ENCODE data around the gene ATP9A.

DNA sequence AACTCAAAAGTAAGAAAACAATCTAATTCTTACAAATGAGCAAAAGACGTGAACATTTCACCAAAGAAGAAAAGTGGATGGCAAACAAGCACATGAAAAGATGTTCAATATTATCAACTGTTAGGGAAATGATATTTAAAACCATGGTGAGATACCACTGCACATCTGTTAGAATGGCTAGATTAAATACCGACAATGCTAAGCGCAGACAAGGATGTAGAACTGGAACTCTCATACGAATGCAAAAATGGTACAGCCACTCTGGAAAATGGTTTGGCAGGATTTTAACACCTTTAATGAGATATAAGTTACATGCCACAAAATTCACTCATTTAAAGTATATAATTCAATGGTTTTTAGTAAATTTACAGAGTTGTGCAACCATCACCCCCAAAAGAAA, 181.0 kb downstream of the ATP9A start:
- TF ChIP-seq POLR2AphosphoS5 (IDR thresholded peaks at IDR 0.05): no peak
- TF ChIP-seq, protein P1, sequence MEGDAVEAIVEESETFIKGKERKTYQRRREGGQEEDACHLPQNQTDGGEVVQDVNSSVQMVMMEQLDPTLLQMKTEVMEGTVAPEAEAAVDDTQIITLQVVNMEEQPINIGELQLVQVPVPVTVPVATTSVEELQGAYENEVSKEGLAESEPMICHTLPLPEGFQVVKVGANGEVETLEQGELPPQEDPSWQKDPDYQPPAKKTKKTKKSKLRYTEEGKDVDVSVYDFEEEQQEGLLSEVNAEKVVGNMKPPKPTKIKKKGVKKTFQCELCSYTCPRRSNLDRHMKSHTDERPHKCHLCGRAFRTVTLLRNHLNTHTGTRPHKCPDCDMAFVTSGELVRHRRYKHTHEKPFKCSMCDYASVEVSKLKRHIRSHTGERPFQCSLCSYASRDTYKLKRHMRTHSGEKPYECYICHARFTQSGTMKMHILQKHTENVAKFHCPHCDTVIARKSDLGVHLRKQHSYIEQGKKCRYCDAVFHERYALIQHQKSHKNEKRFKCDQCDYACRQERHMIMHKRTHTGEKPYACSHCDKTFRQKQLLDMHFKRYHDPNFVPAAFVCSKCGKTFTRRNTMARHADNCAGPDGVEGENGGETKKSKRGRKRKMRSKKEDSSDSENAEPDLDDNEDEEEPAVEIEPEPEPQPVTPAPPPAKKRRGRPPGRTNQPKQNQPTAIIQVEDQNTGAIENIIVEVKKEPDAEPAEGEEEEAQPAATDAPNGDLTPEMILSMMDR (IDR thresholded peaks at IDR 0.05; ENCODE audit: poor library complexity, severe bottlenecking): no peak
- TF ChIP-seq EZH2 (IDR thresholded peaks at IDR 0.05; ENCODE audit: borderline replicate concordance, insufficient read depth, low read length, poor library complexity, severe bottlenecking): no peak
- no peak for TF ChIP-seq SMC3 (conservative IDR thresholded peaks at IDR 0.05; ENCODE audit: poor library complexity)
- TF ChIP-seq EP300 (conservative IDR thresholded peaks at IDR 0.05; ENCODE audit: poor library complexity, severe bottlenecking): no peak
- TF ChIP-seq, protein P2, sequence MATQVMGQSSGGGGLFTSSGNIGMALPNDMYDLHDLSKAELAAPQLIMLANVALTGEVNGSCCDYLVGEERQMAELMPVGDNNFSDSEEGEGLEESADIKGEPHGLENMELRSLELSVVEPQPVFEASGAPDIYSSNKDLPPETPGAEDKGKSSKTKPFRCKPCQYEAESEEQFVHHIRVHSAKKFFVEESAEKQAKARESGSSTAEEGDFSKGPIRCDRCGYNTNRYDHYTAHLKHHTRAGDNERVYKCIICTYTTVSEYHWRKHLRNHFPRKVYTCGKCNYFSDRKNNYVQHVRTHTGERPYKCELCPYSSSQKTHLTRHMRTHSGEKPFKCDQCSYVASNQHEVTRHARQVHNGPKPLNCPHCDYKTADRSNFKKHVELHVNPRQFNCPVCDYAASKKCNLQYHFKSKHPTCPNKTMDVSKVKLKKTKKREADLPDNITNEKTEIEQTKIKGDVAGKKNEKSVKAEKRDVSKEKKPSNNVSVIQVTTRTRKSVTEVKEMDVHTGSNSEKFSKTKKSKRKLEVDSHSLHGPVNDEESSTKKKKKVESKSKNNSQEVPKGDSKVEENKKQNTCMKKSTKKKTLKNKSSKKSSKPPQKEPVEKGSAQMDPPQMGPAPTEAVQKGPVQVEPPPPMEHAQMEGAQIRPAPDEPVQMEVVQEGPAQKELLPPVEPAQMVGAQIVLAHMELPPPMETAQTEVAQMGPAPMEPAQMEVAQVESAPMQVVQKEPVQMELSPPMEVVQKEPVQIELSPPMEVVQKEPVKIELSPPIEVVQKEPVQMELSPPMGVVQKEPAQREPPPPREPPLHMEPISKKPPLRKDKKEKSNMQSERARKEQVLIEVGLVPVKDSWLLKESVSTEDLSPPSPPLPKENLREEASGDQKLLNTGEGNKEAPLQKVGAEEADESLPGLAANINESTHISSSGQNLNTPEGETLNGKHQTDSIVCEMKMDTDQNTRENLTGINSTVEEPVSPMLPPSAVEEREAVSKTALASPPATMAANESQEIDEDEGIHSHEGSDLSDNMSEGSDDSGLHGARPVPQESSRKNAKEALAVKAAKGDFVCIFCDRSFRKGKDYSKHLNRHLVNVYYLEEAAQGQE (IDR thresholded peaks at IDR 0.05; ENCODE audit: borderline replicate concordance): no peak
- TF ChIP-seq MXI1 (conservative IDR thresholded peaks at IDR 0.05; ENCODE audit: poor library complexity, severe bottlenecking): no peak
- TF ChIP-seq TAF1 (IDR thresholded peaks at IDR 0.05; ENCODE audit: low read depth): no peak
- TF ChIP-seq RAD21 (conservative IDR thresholded peaks at IDR 0.05): no peak

All from neural cell (in vitro differentiated cells).